H1 (cell line): Measurements from ENCODE around the gene CIROP. TPM values are rescaled to one million over a fixed set of nuclear protein-coding genes. Genes with fewer than 3 reads are reported as not detected.

Experiments used
- BRCA1 ChIP-seq: IDR thresholded peaks from 2 replicates; pipeline ENCODE4 v1.6.1; 2012; ENCODE audit warnings: low read depth, low read length, improper control_type of control experiment
- FOSL1 ChIP-seq: IDR thresholded peaks from 2 replicates; pipeline ENCODE4 v1.6.1; 2011; ENCODE audit warnings: mild to moderate bottlenecking, low read depth, low read length, moderate library complexity; ENCODE audit not compliant: insufficient read depth
- KDM4A ChIP-seq: IDR thresholded peaks from one replicate; pipeline ENCODE4 v1.7.1; 2012; ENCODE audit warnings: low read depth, mild to moderate bottlenecking, moderate library complexity, low read length, inconsistent platforms; ENCODE audit not compliant: severe bottlenecking
- MAFK ChIP-seq: IDR thresholded peaks from 2 replicates; pipeline ENCODE4 v1.6.1; 2012; ENCODE audit warnings: low read depth, mild to moderate bottlenecking, improper control_type of control experiment, low read length
- TAF1 ChIP-seq: IDR thresholded peaks from 2 replicates; pipeline ENCODE4 v1.6.1; 2011; ENCODE audit warnings: mild to moderate bottlenecking, low read depth, low read length
- polyA plus RNA-seq, 7 experiments: library from polyadenylated mRNA; depleted of rRNA in 3 of 7; stranded (reverse) in 5 of 7; unstranded in 2 of 7; fragments of >200 nt in 5 of 7; fragments of 200-250 nt in 2 of 7; gene quantifications; 1 replicate in 5 of 7; 2 replicates in 1 of 7; 4 replicates in 1 of 7; pipeline versions ENCODE4 v1.2.1 to v1.2.3, GENCODE V29; 2011 to 2013; ENCODE audit warnings: missing spikeins in 2 of 7, mixed read lengths in 2 of 7
- total RNA-seq: library from RNA; stranded (reverse); fragmentation: NEBNext Ultra II Directional; extraction: Animal tissue kit (Norgen Biotek cat#: 25700); gene quantifications from 2 replicates; pipeline ENCODE4 v1.2.1, GENCODE V29; 2021

Gene CIROP
- total and polyA plus RNA-seq, 2 of the 8 experiments (the other 6 are each of a cell fraction or from before 2014, with no cell fraction given), result 0.06 TPM; not detected in 1

DNA sequence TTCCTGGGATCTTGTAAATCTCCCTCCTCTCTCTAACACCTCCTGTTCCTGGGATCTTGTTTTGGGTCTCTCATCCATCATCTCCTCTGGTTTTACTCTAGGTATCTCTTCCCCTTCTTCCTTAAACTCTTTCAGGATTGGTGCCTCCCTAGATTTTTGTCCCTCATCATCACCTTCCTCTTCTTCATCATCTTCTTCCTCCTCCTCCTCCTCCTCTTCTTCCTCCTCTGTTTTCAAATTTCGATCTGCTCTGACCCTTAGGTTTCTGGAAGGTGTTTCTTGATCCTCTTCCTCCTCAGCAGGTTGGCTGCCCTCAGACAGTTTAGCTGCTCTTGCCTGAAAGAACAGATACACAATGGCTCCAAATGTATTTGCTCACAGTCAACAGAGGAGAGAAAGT is 24.3 kb downstream of the CIROP start (continued):
- TF ChIP-seq BRCA1, result no peak
- no peak for TF ChIP-seq TAF1
- TF ChIP-seq KDM4A, result no peak
- TF ChIP-seq FOSL1, result no peak
- no peak for TF ChIP-seq MAFK
- TF ChIP-seq, all 59 proteins: peak for 0
